Stimulated activated CD8-positive, alpha-beta memory T cell treated with anti-CD3 and anti-CD28 coated beads, Interleukin-15, amount 100 ng/mL, for 1 hour (primary cell): ENCODE measurements around the gene TGDS.
A peak's percentile ranks its signal among the peaks of the same experiment; 100 is the strongest.
"Not testable (repeated sequence)": the region's sequence is repeated elsewhere in the genome, so short reads cannot be mapped to it uniquely, and the experiment has no call there.

Source experiments
- DNase-seq: peaks from one replicate; pipeline ENCODE4 v3.0.0-alpha.2; 2020; ENCODE audit warnings: low read depth

TGDS gene

GRCh38 chr13:94595950-94596574 lies at the start of gene TGDS:
TSS of gene TGDS (minus strand) at chr13:94596152. CDS start at chr13:94596136, 16 bp downstream.
- DNase-seq = peak; percentile 72

- DNase-seq = no peak
Observed at GRCh38 chr13:94641409-94641941, 45.5 kb upstream of the TGDS start.

GRCh38 chr13:94640721-94641120 lies 44.8 kb upstream of the TGDS start:
- DNase-seq = no peak

- DNase-seq = not testable (repeated sequence)
Observed at GRCh38 chr13:94637677-94638076, 41.7 kb upstream of the TGDS start.

- no peak for DNase-seq
Observed at GRCh38 chr13:94636942-94637578, 41.1 kb upstream of the TGDS start.

GRCh38 chr13:94636096-94636495 lies 40.1 kb upstream of the TGDS start:
- DNase-seq = not testable (repeated sequence)

GRCh38 chr13:94632226-94632980 lies 36.5 kb upstream of the TGDS start:
- no peak for DNase-seq

- no peak for DNase-seq
Observed at GRCh38 chr13:94630858-94631257, 34.9 kb upstream of the TGDS start.

- DNase-seq = no peak
Observed at GRCh38 chr13:94623316-94623715, 27.4 kb upstream of the TGDS start.

- no peak for DNase-seq
Observed at GRCh38 chr13:94622344-94622743, 26.4 kb upstream of the TGDS start.

- no peak for DNase-seq
Observed at GRCh38 chr13:94620286-94620896, 24.4 kb upstream of the TGDS start.

GRCh38 chr13:94617389-94618000 lies 21.5 kb upstream of the TGDS start:
- no peak for DNase-seq

GRCh38 chr13:94613051-94613450 lies 17.1 kb upstream of the TGDS start:
- DNase-seq = no peak

GRCh38 chr13:94612050-94612449 lies 16.1 kb upstream of the TGDS start:
- no peak for DNase-seq

GRCh38 chr13:94610475-94610874 lies 14.5 kb upstream of the TGDS start:
- DNase-seq = no peak

- DNase-seq = no peak
Observed at GRCh38 chr13:94609196-94609595, 13.2 kb upstream of the TGDS start.

- DNase-seq = no peak
Observed at GRCh38 chr13:94608586-94608985, 12.6 kb upstream of the TGDS start.

GRCh38 chr13:94607939-94608338 lies 12.0 kb upstream of the TGDS start:
- DNase-seq = no peak

GRCh38 chr13:94607056-94607455 lies 11.1 kb upstream of the TGDS start:
- no peak for DNase-seq

GRCh38 chr13:94602467-94602866 lies 6.5 kb upstream of the TGDS start:
- DNase-seq = no peak

- peak; percentile 64 for DNase-seq
Observed at GRCh38 chr13:94601446-94602431, 5.8 kb upstream of the TGDS start, which contains the start of gene GPR180. TSS of gene GPR180 (plus strand) at chr13:94601857. CDS start at chr13:94601928, 71 bp downstream.
